H9 (cell line): Measurements from ENCODE around the gene FUT6. TPM values are rescaled to one million over a fixed set of nuclear protein-coding genes. Genes with fewer than 3 reads are reported as not detected.

Experiments used
- DNase-seq: peaks from one replicate; pipeline ENCODE4 v3.0.0-alpha.2; 2017
- H2AFZ ChIP-seq: one replicate; pipeline ENCODE4 v1.6.1; 2013; ENCODE audit warnings: mild to moderate bottlenecking, low read length, control low read depth, moderate library complexity
- H2AK5ac ChIP-seq: 2 replicates; pipeline ENCODE4 v1.6.1; 2013; ENCODE audit warnings: low read length, control low read depth, mixed read lengths; ENCODE audit not compliant: insufficient read length
- H2BK120ac ChIP-seq: one replicate; pipeline ENCODE4 v1.6.1; 2013; ENCODE audit warnings: low read depth, mild to moderate bottlenecking, low read length, control low read depth, inconsistent platforms; ENCODE audit not compliant: poor library complexity, severe bottlenecking
- H2BK12ac ChIP-seq: 2 replicates; pipeline ENCODE4 v1.6.1; 2013; ENCODE audit warnings: low read length, control low read depth, mixed read lengths, low read depth; ENCODE audit not compliant: insufficient read length
- H2BK15ac ChIP-seq: 2 replicates; pipeline ENCODE4 v1.6.1; 2013; ENCODE audit warnings: low read depth, low read length, control low read depth
- H2BK20ac ChIP-seq: one replicate; pipeline ENCODE4 v1.6.1; 2013; ENCODE audit warnings: low read depth, mild to moderate bottlenecking, low read length, control low read depth, inconsistent platforms; ENCODE audit not compliant: poor library complexity, severe bottlenecking
- H2BK5ac ChIP-seq: 2 replicates; pipeline ENCODE4 v1.6.1; 2013; ENCODE audit warnings: low read length, control low read depth, mixed read lengths; ENCODE audit not compliant: insufficient read length
- H3K14ac ChIP-seq: 2 replicates; pipeline ENCODE4 v1.6.1; 2013; ENCODE audit warnings: low read length, control low read depth; ENCODE audit not compliant: insufficient read depth
- H3K18ac ChIP-seq: 2 replicates; pipeline ENCODE4 v1.6.1; 2013; ENCODE audit warnings: low read depth, mild to moderate bottlenecking, mixed read lengths, low read length, control low read depth; ENCODE audit not compliant: insufficient read length
- H3K23ac ChIP-seq: 2 replicates; pipeline ENCODE4 v1.6.1; 2013; ENCODE audit warnings: low read length, control low read depth, mixed read lengths, low read depth; ENCODE audit not compliant: insufficient read length
- H3K23me2 ChIP-seq: 2 replicates; pipeline ENCODE4 v1.6.1; 2013; ENCODE audit warnings: low read depth, mild to moderate bottlenecking, mixed read lengths, low read length, control low read depth; ENCODE audit not compliant: insufficient read length, poor library complexity, severe bottlenecking
- H3K27ac ChIP-seq: 2 replicates; pipeline ENCODE4 v1.5.1; 2013; ENCODE audit warnings: low read length, control low read depth, mixed read lengths, low read depth; ENCODE audit not compliant: insufficient read length
- H3K27me3 ChIP-seq: 2 replicates; pipeline ENCODE4 v1.6.1; 2013; ENCODE audit warnings: low read length, control low read depth, inconsistent platforms; ENCODE audit not compliant: insufficient read depth
- H3K4ac ChIP-seq: 2 replicates; pipeline ENCODE4 v1.6.1; 2013; ENCODE audit warnings: low read depth, mild to moderate bottlenecking, control low read depth, inconsistent platforms, low read length, moderate library complexity
- H3K4me1 ChIP-seq: 2 replicates; pipeline ENCODE4 v1.6.1; 2013; ENCODE audit warnings: low read length, control low read depth, inconsistent platforms; ENCODE audit not compliant: insufficient read depth
- H3K4me2 ChIP-seq: 2 replicates; pipeline ENCODE4 v1.6.1; 2013; ENCODE audit warnings: low read length, control low read depth, mixed read lengths; ENCODE audit not compliant: insufficient read length, insufficient read depth
- H3K56ac ChIP-seq: 2 replicates; pipeline ENCODE4 v1.6.1; 2013; ENCODE audit warnings: low read depth, mild to moderate bottlenecking, mixed read lengths, low read length, control low read depth; ENCODE audit not compliant: insufficient read length
- H3K79me1 ChIP-seq: 2 replicates; pipeline ENCODE4 v1.6.1; 2013; ENCODE audit warnings: low read depth, mild to moderate bottlenecking, moderate library complexity, low read length, control low read depth, inconsistent platforms; ENCODE audit not compliant: insufficient read depth, poor library complexity, severe bottlenecking
- H3K79me2 ChIP-seq: 2 replicates; pipeline ENCODE4 v1.6.1; 2013; ENCODE audit warnings: low read length, control low read depth, inconsistent platforms; ENCODE audit not compliant: insufficient read depth
- H3K9ac ChIP-seq: 2 replicates; pipeline ENCODE4 v1.6.1; 2013; ENCODE audit warnings: low read length, control low read depth, mixed read lengths; ENCODE audit not compliant: insufficient read length; ENCODE audit errors: extremely low read depth
- H3K9me3 ChIP-seq: one replicate; pipeline ENCODE4 v1.6.1; 2013; ENCODE audit warnings: low read depth, low read length, inconsistent platforms; ENCODE audit not compliant: control insufficient read depth
- H3T11ph ChIP-seq: one replicate; pipeline ENCODE4 v1.6.1; 2013; ENCODE audit warnings: mild to moderate bottlenecking, low read length, control low read depth, inconsistent platforms
- H4K20me1 ChIP-seq: one replicate; pipeline ENCODE4 v1.6.1; 2013; ENCODE audit not compliant: control insufficient read depth, insufficient read length, insufficient read depth
- H4K5ac ChIP-seq: 2 replicates; pipeline ENCODE4 v1.6.1; 2013; ENCODE audit warnings: low read depth, mild to moderate bottlenecking, mixed read lengths, low read length, control low read depth; ENCODE audit not compliant: insufficient read length
- H4K8ac ChIP-seq: replicated peaks from 2 replicates; pipeline ENCODE4 v1.6.1; 2013; ENCODE audit warnings: low read length, control low read depth, mixed read lengths, low read depth; ENCODE audit not compliant: insufficient read length
- H4K91ac ChIP-seq: 2 replicates; pipeline ENCODE4 v1.6.1; 2013; ENCODE audit warnings: low read depth, mild to moderate bottlenecking, moderate library complexity, mixed read lengths, low read length, control low read depth; ENCODE audit not compliant: insufficient read length
- H3K27ac Mint-ChIP-seq, 3 experiments: 2 replicates in 2 of 3; 3 replicates in 1 of 3; pipeline ENCODE4 v1.8.0; 2020 to 2021; ENCODE audit warnings: mixed read lengths in 3 of 3, mild to moderate bottlenecking in 1 of 3, moderate library complexity in 1 of 3
- H3K27me3 Mint-ChIP-seq: 2 replicates; pipeline ENCODE4 v1.8.0; 2021; ENCODE audit warnings: low read depth, mild to moderate bottlenecking, moderate library complexity, mixed read lengths
- H3K36me3 Mint-ChIP-seq, 3 experiments: 2 replicates in 2 of 3; 3 replicates in 1 of 3; pipeline ENCODE4 v1.8.0; 2020 to 2021; ENCODE audit warnings: low read depth in 3 of 3, mixed read lengths in 3 of 3; ENCODE audit not compliant: insufficient read depth in 1 of 3
- H3K4me1 Mint-ChIP-seq, 2 experiments: 2 replicates each; pipeline ENCODE4 v1.8.0; 2020; ENCODE audit warnings: mixed read lengths in 2 of 2
- H3K4me3 Mint-ChIP-seq, 2 experiments: 2 replicates in 1 of 2; 3 replicates in 1 of 2; pipeline ENCODE4 v1.8.0; 2020 to 2021; ENCODE audit warnings: mild to moderate bottlenecking in 2 of 2, mixed read lengths in 2 of 2, moderate library complexity in 1 of 2
- H3K9me3 Mint-ChIP-seq, 2 experiments: 2 replicates in 1 of 2; 3 replicates in 1 of 2; pipeline ENCODE4 v1.8.0; 2020; ENCODE audit warnings: mild to moderate bottlenecking in 2 of 2, mixed read lengths in 2 of 2, moderate library complexity in 1 of 2
- WGBS: extraction: QIAGEN DNeasy Blood & Tissue Kit; methylation state at CpG from one replicate; pipeline ENCODE4 v1.1.7; 2013; ENCODE audit warnings: missing lambda C conversion rate, low lambda C conversion rate, mixed read lengths; ENCODE audit not compliant: insufficient read length; ENCODE audit errors: extremely low coverage; 5-methylcytosine and 5-hydroxymethylcytosine counted together
- total RNA-seq: library from RNA; stranded (reverse); gene quantifications from 2 replicates; pipeline ENCODE4 v1.2.1, GENCODE V29; 2021
- TF ChIP-seq, protein P1 (sequence below): fragments of 200-600 bp; sonication (generic); conservative IDR thresholded peaks from 3 replicates; pipeline ENCODE4 v1.8.0; 2021; ENCODE audit warnings: antibody characterized with exemption, mild to moderate bottlenecking

The FUT6 gene
- total RNA-seq, 1 experiment from 2014 or later: 0.13 TPM

DNA sequence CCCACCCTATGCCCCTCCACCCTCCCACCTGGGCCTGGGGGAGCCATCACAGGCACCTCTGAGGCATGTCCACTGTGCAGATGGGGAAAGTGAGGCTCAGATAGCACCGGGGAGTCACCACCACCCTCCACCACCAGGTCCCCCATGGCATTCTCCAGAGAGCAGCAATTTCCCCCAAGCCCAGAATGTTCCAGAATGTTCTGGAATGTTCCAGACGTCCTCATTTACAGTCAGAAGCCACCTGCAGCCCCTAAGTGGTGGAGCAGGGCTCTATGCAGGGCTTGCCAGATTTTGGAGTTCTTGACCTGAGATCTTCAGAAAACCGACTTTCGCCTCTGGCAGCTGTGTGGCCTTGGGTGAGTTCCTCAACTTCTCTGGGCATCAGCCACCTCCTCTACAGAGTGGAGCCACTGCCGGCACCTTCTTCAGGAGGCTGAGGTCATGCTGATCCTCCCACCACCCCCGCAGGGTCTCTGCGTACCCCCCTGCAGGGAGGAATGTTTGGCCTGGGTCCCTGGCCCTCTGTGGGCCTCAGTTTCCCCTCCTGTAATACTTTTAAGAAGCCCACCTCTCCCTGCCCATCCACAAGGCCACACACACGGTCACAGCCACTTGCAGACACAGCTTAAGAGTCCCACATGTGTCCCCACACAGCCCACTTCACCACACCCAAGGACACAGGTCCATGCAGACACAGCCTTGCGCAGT is 24.7 kb upstream of the FUT6 start:
- DNase-seq: no peak
- Histone ChIP-seq H3T11ph (no peak overlapping the region), H4K8ac (no peak overlapping the region), H2BK20ac (no peak overlapping the region), H2AK5ac (no peak overlapping the region), H3K9ac (no peak overlapping the region), H3K4me2 (no peak overlapping the region), H3K4ac (no peak overlapping the region), H3K4me1 (no peaks in the 10 kb centered on the region), H2BK15ac (no peak overlapping the region), H3K23me2 (no peaks in the 10 kb centered on the region), H2BK12ac (no peak overlapping the region), H4K20me1 (no peaks in the 10 kb centered on the region), H4K5ac (no peak overlapping the region), H2BK120ac (no peak overlapping the region), H3K14ac (no peak overlapping the region), H3K23ac (no peak overlapping the region), H3K56ac (no peak overlapping the region), H3K9me3 (no peaks in the 10 kb centered on the region), H4K91ac (no peak overlapping the region), H2AFZ (no peak overlapping the region), H3K18ac (no peak overlapping the region), H3K79me2 (no peaks in the 10 kb centered on the region), H3K27me3 (no peaks in the 10 kb centered on the region), H3K79me1 (no peaks in the 10 kb centered on the region), H3K27ac (no peak overlapping the region), H2BK5ac (no peak overlapping the region)
- Mint-ChIP-seq H3K4me3 (no peak overlapping the region), H3K27ac (no peak overlapping the region), H3K27me3 (peaks cover 32% of the 10 kb centered on the region), H3K4me1 (no peaks in the 10 kb centered on the region; a peak in 1 of 4 replicates), H3K36me3 (no peaks in the 10 kb centered on the region), H3K9me3 (no peaks in the 10 kb centered on the region)
- TF ChIP-seq, protein P1, sequence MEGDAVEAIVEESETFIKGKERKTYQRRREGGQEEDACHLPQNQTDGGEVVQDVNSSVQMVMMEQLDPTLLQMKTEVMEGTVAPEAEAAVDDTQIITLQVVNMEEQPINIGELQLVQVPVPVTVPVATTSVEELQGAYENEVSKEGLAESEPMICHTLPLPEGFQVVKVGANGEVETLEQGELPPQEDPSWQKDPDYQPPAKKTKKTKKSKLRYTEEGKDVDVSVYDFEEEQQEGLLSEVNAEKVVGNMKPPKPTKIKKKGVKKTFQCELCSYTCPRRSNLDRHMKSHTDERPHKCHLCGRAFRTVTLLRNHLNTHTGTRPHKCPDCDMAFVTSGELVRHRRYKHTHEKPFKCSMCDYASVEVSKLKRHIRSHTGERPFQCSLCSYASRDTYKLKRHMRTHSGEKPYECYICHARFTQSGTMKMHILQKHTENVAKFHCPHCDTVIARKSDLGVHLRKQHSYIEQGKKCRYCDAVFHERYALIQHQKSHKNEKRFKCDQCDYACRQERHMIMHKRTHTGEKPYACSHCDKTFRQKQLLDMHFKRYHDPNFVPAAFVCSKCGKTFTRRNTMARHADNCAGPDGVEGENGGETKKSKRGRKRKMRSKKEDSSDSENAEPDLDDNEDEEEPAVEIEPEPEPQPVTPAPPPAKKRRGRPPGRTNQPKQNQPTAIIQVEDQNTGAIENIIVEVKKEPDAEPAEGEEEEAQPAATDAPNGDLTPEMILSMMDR: no peak
- WGBS: no CpG with 5 or more reads among the region's 9 CpGs
